Measurements from ENCODE around the gene LRRC52. TPM values are rescaled to one million over a fixed set of nuclear protein-coding genes. Genes with fewer than 3 reads are reported as not detected.

The LRRC52 gene
- total and polyA plus RNA-seq, 2 of the 13 experiments (the other 11 are each of a cell fraction or from before 2014, with no cell fraction given): not detected

GRCh38 chr1:165597883-165598675 lies 54.3 kb downstream of the LRRC52 start (continued):
- TF ChIP-seq, protein P1, sequence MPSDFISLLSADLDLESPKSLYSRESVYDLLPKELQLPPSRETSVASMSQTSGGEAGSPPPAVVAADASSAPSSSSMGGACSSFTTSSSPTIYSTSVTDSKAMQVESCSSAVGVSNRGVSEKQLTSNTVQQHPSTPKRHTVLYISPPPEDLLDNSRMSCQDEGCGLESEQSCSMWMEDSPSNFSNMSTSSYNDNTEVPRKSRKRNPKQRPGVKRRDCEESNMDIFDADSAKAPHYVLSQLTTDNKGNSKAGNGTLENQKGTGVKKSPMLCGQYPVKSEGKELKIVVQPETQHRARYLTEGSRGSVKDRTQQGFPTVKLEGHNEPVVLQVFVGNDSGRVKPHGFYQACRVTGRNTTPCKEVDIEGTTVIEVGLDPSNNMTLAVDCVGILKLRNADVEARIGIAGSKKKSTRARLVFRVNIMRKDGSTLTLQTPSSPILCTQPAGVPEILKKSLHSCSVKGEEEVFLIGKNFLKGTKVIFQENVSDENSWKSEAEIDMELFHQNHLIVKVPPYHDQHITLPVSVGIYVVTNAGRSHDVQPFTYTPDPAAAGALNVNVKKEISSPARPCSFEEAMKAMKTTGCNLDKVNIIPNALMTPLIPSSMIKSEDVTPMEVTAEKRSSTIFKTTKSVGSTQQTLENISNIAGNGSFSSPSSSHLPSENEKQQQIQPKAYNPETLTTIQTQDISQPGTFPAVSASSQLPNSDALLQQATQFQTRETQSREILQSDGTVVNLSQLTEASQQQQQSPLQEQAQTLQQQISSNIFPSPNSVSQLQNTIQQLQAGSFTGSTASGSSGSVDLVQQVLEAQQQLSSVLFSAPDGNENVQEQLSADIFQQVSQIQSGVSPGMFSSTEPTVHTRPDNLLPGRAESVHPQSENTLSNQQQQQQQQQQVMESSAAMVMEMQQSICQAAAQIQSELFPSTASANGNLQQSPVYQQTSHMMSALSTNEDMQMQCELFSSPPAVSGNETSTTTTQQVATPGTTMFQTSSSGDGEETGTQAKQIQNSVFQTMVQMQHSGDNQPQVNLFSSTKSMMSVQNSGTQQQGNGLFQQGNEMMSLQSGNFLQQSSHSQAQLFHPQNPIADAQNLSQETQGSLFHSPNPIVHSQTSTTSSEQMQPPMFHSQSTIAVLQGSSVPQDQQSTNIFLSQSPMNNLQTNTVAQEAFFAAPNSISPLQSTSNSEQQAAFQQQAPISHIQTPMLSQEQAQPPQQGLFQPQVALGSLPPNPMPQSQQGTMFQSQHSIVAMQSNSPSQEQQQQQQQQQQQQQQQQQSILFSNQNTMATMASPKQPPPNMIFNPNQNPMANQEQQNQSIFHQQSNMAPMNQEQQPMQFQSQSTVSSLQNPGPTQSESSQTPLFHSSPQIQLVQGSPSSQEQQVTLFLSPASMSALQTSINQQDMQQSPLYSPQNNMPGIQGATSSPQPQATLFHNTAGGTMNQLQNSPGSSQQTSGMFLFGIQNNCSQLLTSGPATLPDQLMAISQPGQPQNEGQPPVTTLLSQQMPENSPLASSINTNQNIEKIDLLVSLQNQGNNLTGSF (CRISPR knock-in tag; IDR thresholded peaks at IDR 0.05): no peak
- TF ChIP-seq GMEB1 (CRISPR knock-in tag; IDR thresholded peaks at IDR 0.05; ENCODE audit: borderline replicate concordance) (peak; percentile 37; the same call in 1 of the 2 replicates), MAFF (IDR thresholded peaks at IDR 0.05; ENCODE audit: low read depth, low read length) (no peak), ZNF326 (CRISPR knock-in tag; IDR thresholded peaks at IDR 0.05; ENCODE audit: borderline replicate concordance) (no peak), ZNF225 (CRISPR knock-in tag; IDR thresholded peaks at IDR 0.05) (no peak), STAT5B (CRISPR knock-in tag; IDR thresholded peaks at IDR 0.05) (no peak), TBX3 (IDR thresholded peaks at IDR 0.05; ENCODE audit: borderline replicate concordance) (no peak), ZNF34 (CRISPR knock-in tag; IDR thresholded peaks at IDR 0.05; ENCODE audit: borderline replicate concordance) (no peak), JUNB (CRISPR knock-in tag; IDR thresholded peaks at IDR 0.05; ENCODE audit: borderline replicate concordance) (no peak), ZNF337 (CRISPR knock-in tag; IDR thresholded peaks at IDR 0.05; ENCODE audit: borderline replicate concordance, low read depth) (no peak), TFDP2 (CRISPR knock-in tag; IDR thresholded peaks at IDR 0.05) (peak; percentile 95), ADNP (CRISPR knock-in tag; IDR thresholded peaks at IDR 0.05) (no peak), FOXA3 (CRISPR knock-in tag; IDR thresholded peaks at IDR 0.05) (no peak), MTF2 (CRISPR knock-in tag; IDR thresholded peaks at IDR 0.05; ENCODE audit: borderline replicate concordance) (no peak)
- TF ChIP-seq, protein P2, sequence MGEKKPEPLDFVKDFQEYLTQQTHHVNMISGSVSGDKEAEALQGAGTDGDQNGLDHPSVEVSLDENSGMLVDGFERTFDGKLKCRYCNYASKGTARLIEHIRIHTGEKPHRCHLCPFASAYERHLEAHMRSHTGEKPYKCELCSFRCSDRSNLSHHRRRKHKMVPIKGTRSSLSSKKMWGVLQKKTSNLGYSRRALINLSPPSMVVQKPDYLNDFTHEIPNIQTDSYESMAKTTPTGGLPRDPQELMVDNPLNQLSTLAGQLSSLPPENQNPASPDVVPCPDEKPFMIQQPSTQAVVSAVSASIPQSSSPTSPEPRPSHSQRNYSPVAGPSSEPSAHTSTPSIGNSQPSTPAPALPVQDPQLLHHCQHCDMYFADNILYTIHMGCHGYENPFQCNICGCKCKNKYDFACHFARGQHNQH (CRISPR knock-in tag; IDR thresholded peaks at IDR 0.05): no peak; the same call in 1 of the 2 replicates

All from HepG2 (cell line).